Measurements from ENCODE around the gene IFNLR1. TPM values are rescaled to one million over a fixed set of nuclear protein-coding genes. Genes with fewer than 3 reads are reported as not detected.

Gene IFNLR1
- total RNA-seq, 1 donor, result under 0.01 TPM

- DNase-seq (ENCODE audit: low read depth), result peak; percentile 67
- H3K4me3 ChIP-seq (ENCODE audit: low read depth, low read length), result no peak overlapping the region
- peak; percentile 89 for TF ChIP-seq CTCF (IDR thresholded peaks at IDR 0.05; ENCODE audit: insufficient read depth, low read depth, low read length)
These were observed 12.3 kb upstream of the IFNLR1 start for GRCh38 chr1:24199291-24199900.

GRCh38 chr1:24198766-24199165, 11.7 kb upstream of the IFNLR1 start:
- no peak for DNase-seq (ENCODE audit: low read depth)
- no peak for TF ChIP-seq CTCF (IDR thresholded peaks at IDR 0.05; ENCODE audit: insufficient read depth, low read depth, low read length)
- no peak overlapping the region for H3K4me3 ChIP-seq (ENCODE audit: low read depth, low read length)

- no peak for TF ChIP-seq CTCF (IDR thresholded peaks at IDR 0.05; ENCODE audit: insufficient read depth, low read depth, low read length)
- H3K4me3 ChIP-seq (ENCODE audit: low read depth, low read length), result no peak overlapping the region
- no peak for DNase-seq (ENCODE audit: low read depth)
These were observed 8.8 kb upstream of the IFNLR1 start for GRCh38 chr1:24195874-24196273.

GRCh38 chr1:24195136-24195535, 8.0 kb upstream of the IFNLR1 start:
- no peak overlapping the region for H3K4me3 ChIP-seq (ENCODE audit: low read depth, low read length)
- TF ChIP-seq CTCF (IDR thresholded peaks at IDR 0.05; ENCODE audit: insufficient read depth, low read depth, low read length), result no peak
- DNase-seq (ENCODE audit: low read depth), result no peak

- no peak overlapping the region for H3K4me3 ChIP-seq (ENCODE audit: low read depth, low read length)
- no peak for TF ChIP-seq CTCF (IDR thresholded peaks at IDR 0.05; ENCODE audit: insufficient read depth, low read depth, low read length)
- DNase-seq (ENCODE audit: low read depth), result no peak
These were observed 6.0 kb upstream of the IFNLR1 start for GRCh38 chr1:24193046-24193445.

- DNase-seq (ENCODE audit: low read depth), result peak; percentile 60
- no peak for TF ChIP-seq CTCF (IDR thresholded peaks at IDR 0.05; ENCODE audit: insufficient read depth, low read depth, low read length)
- H3K4me3 ChIP-seq (ENCODE audit: low read depth, low read length), result no peak overlapping the region
These were observed 4.8 kb upstream of the IFNLR1 start for GRCh38 chr1:24191860-24192259.

GRCh38 chr1:24190983-24191461, 3.9 kb upstream of the IFNLR1 start:
- TF ChIP-seq CTCF (IDR thresholded peaks at IDR 0.05; ENCODE audit: insufficient read depth, low read depth, low read length), result no peak
- no peak overlapping the region for H3K4me3 ChIP-seq (ENCODE audit: low read depth, low read length)
- no peak for DNase-seq (ENCODE audit: low read depth)
